Measurements from ENCODE around the gene FOXE1.

DNA sequence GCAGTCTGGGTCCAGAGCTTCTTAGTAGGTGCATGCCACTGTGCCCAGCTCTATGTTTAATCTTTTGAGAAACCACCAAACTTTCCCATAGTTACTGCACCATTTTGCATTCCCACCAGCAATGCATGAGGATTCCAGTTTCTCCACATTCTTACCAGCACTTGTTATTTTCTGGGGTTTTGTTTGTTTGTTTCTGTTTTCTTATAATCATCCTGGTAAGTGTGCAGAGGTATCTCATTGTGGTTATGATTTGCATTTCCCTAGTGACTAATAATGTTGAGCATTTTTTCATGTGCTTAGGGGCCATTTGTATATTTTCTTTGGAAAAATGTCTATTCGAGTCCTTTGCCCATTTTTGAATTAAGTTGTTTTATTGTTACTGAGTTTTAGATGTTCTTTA, 11.4 kb downstream of the FOXE1 start:
- TF ChIP-seq POLR2A (IDR thresholded peaks at IDR 0.05) (no peak), POLR2AphosphoS5 (IDR thresholded peaks at IDR 0.05) (no peak)
- TF ChIP-seq, protein P1, sequence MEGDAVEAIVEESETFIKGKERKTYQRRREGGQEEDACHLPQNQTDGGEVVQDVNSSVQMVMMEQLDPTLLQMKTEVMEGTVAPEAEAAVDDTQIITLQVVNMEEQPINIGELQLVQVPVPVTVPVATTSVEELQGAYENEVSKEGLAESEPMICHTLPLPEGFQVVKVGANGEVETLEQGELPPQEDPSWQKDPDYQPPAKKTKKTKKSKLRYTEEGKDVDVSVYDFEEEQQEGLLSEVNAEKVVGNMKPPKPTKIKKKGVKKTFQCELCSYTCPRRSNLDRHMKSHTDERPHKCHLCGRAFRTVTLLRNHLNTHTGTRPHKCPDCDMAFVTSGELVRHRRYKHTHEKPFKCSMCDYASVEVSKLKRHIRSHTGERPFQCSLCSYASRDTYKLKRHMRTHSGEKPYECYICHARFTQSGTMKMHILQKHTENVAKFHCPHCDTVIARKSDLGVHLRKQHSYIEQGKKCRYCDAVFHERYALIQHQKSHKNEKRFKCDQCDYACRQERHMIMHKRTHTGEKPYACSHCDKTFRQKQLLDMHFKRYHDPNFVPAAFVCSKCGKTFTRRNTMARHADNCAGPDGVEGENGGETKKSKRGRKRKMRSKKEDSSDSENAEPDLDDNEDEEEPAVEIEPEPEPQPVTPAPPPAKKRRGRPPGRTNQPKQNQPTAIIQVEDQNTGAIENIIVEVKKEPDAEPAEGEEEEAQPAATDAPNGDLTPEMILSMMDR (IDR thresholded peaks at IDR 0.05): no peak

Data from transverse colon (tissue), 4 donors.